ENCODE measurements around the gene RAB7A. TPM values are rescaled to one million over a fixed set of nuclear protein-coding genes. Genes with fewer than 3 reads are reported as not detected.
"Not testable (repeated sequence)": the region's sequence is repeated elsewhere in the genome, so short reads cannot be mapped to it uniquely, and the experiment has no call there.

Gene RAB7A
- total and polyA plus RNA-seq, 2 experiments from 2014 or later: 71.3 to 255 TPM

- H3K4me3 ChIP-seq; H3K9me2 ChIP-seq (ENCODE audit: insufficient read depth); H3K9me3 ChIP-seq (ENCODE audit: low read depth); H2AFZ ChIP-seq; H4K20me1 ChIP-seq (ENCODE audit: insufficient read depth); H3K9ac ChIP-seq; H3K79me2 ChIP-seq (ENCODE audit: insufficient read depth); in situ Hi-C loops (cut with MboI); H3K36me3 ChIP-seq (ENCODE audit: low read depth); DNase-seq; H3F3A ChIP-seq (ENCODE audit: insufficient read depth); H3K4me1 ChIP-seq (ENCODE audit: insufficient read depth); H3K27ac ChIP-seq; H3K27me3 ChIP-seq (replicated peaks; ENCODE audit: insufficient read depth); H3K4me2 ChIP-seq (ENCODE audit: unreplicated experiment): not testable (repeated sequence)
- WGBS, 2 experiments (ENCODE audit: low coverage in 1 of 2, low lambda C conversion rate in 2 of 2, missing lambda C conversion rate in 2 of 2): 63 to 72% methylated on average over 5 of the region's 5 CpGs
These were observed 107.0 kb downstream of the RAB7A start for GRCh38 chr3:128832979-128833378.

DNA sequence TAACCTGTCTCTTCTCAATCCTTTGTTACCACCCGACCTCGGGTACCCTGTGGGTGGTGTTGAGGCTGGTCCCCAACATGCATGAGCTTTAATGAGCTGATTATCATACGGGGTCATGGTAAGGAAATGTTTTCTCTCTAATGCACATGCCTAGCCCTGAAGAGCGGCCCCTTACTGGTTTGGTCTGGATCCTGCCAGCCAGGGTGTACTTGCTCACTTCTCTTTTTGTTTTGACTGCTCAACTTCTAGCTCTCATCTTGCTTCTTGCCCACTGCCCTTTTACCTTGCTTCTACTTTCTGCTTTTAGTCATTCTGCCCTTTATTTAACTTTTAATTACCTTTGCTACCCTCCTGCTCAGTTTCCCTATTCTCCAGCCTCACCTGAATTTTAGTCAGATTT is 109.1 kb downstream of the RAB7A start:
- H3K36me3 ChIP-seq (ENCODE audit: low read depth): no peaks in the 10 kb centered on the region
- H3K79me2 ChIP-seq (ENCODE audit: insufficient read depth): no peaks in the 10 kb centered on the region
- H3K27me3 ChIP-seq (replicated peaks; ENCODE audit: insufficient read depth): no peaks in the 10 kb centered on the region
- no peak overlapping the region for H3K27ac ChIP-seq
- no peak overlapping the region for H3K4me3 ChIP-seq
- WGBS, 2 experiments (ENCODE audit: low coverage in 1 of 2, low lambda C conversion rate in 2 of 2, missing lambda C conversion rate in 2 of 2): 77 to 80% methylated on average over 4 of the region's 4 CpGs
- H3K9ac ChIP-seq: no peak overlapping the region
- no peak overlapping the region for H2AFZ ChIP-seq
- in situ Hi-C loops (cut with MboI): no loop called here
- no peaks in the 10 kb centered on the region for H3K4me1 ChIP-seq (ENCODE audit: insufficient read depth)
- H3F3A ChIP-seq (ENCODE audit: insufficient read depth): no peaks in the 10 kb centered on the region
- TF ChIP-seq EZH2phosphoT487 (IDR thresholded peaks at IDR 0.05; ENCODE audit: insufficient read depth, low read depth) (no peak), EZH2 (IDR thresholded peaks at IDR 0.05; ENCODE audit: insufficient read depth, poor library complexity, severe bottlenecking) (no peak)
- H3K9me3 ChIP-seq (ENCODE audit: low read depth): no peaks in the 10 kb centered on the region
- DNase-seq: no peak
- no peaks in the 10 kb centered on the region for H3K9me2 ChIP-seq (ENCODE audit: insufficient read depth)
- H4K20me1 ChIP-seq (ENCODE audit: insufficient read depth): no peaks in the 10 kb centered on the region
- no peak overlapping the region for H3K4me2 ChIP-seq (ENCODE audit: unreplicated experiment)

DNA sequence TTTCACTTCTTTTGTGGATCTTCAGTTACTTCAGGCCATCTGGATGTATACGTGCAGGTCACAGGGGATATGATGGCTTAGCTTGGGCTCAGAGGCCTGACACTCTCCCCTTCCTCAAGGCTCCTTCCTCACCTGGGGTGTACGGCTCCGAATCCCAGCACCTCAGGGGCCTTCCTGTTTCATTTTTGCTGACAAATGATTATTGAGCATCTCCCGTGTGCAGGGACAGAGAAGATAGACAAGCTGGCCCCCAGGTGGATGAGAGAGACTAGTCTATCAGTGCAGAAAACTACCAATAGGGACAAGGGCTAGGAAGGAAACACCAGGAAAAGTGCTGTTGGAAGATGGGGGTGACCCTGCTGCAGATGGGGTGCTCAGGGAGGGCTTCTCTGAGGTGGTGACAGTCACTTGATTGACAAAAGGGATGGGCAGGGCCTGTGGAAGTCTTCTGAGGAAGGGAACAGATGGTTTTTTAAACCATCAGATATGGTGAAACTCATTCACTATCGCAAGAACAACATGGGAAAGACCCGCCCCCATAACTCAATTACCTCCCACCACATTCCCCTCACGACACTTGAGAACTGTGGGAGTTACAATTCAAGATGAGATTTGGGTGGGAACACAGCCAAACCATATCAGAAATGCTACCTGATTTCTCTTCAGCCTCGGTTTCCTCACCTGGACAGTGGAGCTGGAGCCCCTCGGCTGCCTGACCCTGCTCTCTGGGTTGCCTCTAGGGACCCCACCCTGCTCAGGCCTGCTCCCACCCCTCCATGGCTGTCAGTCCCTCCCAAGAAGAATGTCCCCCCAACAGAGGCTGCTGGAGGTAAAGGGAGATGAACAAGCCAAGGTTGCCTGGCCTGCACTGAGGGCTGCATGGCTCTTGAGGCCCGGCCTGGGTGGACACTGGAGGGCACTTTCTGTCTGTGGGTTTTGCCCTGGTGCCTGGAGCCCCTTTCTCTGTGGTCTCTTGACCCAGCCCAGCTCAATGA is 116.2 kb downstream of the RAB7A start:
- Histone ChIP-seq H3K4me3 (no peak overlapping the region), H2AFZ (no peak overlapping the region), H3K9me2 (ENCODE audit: insufficient read depth) (no peaks in the 10 kb centered on the region), H3K4me2 (ENCODE audit: unreplicated experiment) (no peak overlapping the region), H3K9ac (no peak overlapping the region), H3K27ac (no peak overlapping the region), H3K79me2 (ENCODE audit: insufficient read depth) (no peaks in the 10 kb centered on the region), H3K9me3 (ENCODE audit: low read depth) (no peaks in the 10 kb centered on the region), H4K20me1 (ENCODE audit: insufficient read depth) (no peaks in the 10 kb centered on the region), H3F3A (ENCODE audit: insufficient read depth) (no peaks in the 10 kb centered on the region), H3K27me3 (replicated peaks; ENCODE audit: insufficient read depth) (no peaks in the 10 kb centered on the region), H3K36me3 (ENCODE audit: low read depth) (no peaks in the 10 kb centered on the region), H3K4me1 (ENCODE audit: insufficient read depth) (no peaks in the 10 kb centered on the region)
- DNase-seq: no peak
- in situ Hi-C loops (cut with MboI): no loop called here
- WGBS, 2 experiments (ENCODE audit: low coverage in 1 of 2, low lambda C conversion rate in 2 of 2, missing lambda C conversion rate in 2 of 2): 75 to 78% methylated on average over 10 of the region's 10 CpGs
- no peak for TF ChIP-seq EZH2 (IDR thresholded peaks at IDR 0.05; ENCODE audit: insufficient read depth, poor library complexity, severe bottlenecking)
- TF ChIP-seq EZH2phosphoT487 (IDR thresholded peaks at IDR 0.05; ENCODE audit: insufficient read depth, low read depth): no peak

DNA sequence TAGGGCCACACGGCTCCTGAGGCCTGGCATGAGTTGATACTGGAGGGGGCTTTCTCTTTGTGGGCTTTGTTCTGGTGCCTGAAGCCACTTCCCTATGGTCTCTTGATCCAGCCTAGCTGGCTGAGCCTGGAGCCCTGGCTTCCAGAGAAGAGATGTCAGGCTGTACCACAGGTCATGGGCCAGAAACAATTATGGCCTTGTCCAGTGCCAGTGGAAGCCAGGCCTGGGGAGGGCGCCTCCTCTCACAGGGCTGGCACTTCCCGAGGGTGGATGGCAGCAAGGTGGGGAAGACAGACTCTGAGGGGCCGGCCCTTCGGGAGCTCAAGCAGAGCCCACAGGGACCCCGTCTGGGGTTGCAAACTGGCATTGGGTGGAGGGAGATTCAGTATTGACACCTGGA is 118.5 kb downstream of the RAB7A start:
- in situ Hi-C loops (cut with MboI): no loop called here
- TF ChIP-seq EZH2phosphoT487 (IDR thresholded peaks at IDR 0.05; ENCODE audit: insufficient read depth, low read depth) (no peak), EZH2 (IDR thresholded peaks at IDR 0.05; ENCODE audit: insufficient read depth, poor library complexity, severe bottlenecking) (no peak)

More for the DNA sequence above, 118.5 kb downstream of the RAB7A start:
- H3K4me3 ChIP-seq: no peak overlapping the region
- no peaks in the 10 kb centered on the region for H3K9me2 ChIP-seq (ENCODE audit: insufficient read depth)
- 91 to 93% methylated on average over 6 of the region's 6 CpGs for WGBS, 2 experiments (ENCODE audit: low coverage in 1 of 2, low lambda C conversion rate in 2 of 2, missing lambda C conversion rate in 2 of 2)
- H3K36me3 ChIP-seq (ENCODE audit: low read depth): no peaks in the 10 kb centered on the region
- H3K27ac ChIP-seq: no peak overlapping the region
- no peak overlapping the region for H3K4me2 ChIP-seq (ENCODE audit: unreplicated experiment)
- no peaks in the 10 kb centered on the region for H3F3A ChIP-seq (ENCODE audit: insufficient read depth)
- DNase-seq: no peak
- no peak overlapping the region for H3K9ac ChIP-seq
- H3K9me3 ChIP-seq (ENCODE audit: low read depth): no peaks in the 10 kb centered on the region
- H2AFZ ChIP-seq: no peak overlapping the region
- H4K20me1 ChIP-seq (ENCODE audit: insufficient read depth): no peaks in the 10 kb centered on the region
- no peaks in the 10 kb centered on the region for H3K27me3 ChIP-seq (replicated peaks; ENCODE audit: insufficient read depth)
- H3K4me1 ChIP-seq (ENCODE audit: insufficient read depth): no peaks in the 10 kb centered on the region
- H3K79me2 ChIP-seq (ENCODE audit: insufficient read depth): no peaks in the 10 kb centered on the region
